SK-N-SH (cell line): ENCODE measurements around the gene TSPAN6. TPM values are rescaled to one million over a fixed set of nuclear protein-coding genes. Genes with fewer than 3 reads are reported as not detected.

Experiments
- CTCF ChIA-PET: fragments of 300-600, 350-600 bp; formaldehyde crosslinking; extraction: SDS; loops from one replicate; lab custom pipeline; 2021; lab: Yijun Ruan, JAX
- POLR2A ChIA-PET: fragments of 350-600 bp; sonication (Branson Sonifier 250); formaldehyde crosslinking; extraction: SDS; loops from one replicate; lab custom pipeline; 2020; ENCODE audit warnings: antibody characterized with exemption, inconsistent platforms; lab: Yijun Ruan, JAX
- DNase-seq: peaks from one replicate; pipeline ENCODE4 v3.0.0; 2012
- H2AFZ ChIP-seq: fragments of 200-600 bp; sonication (generic); 2 replicates; pipeline ENCODE4 v1.8.1; 2016; ENCODE audit warnings: antibody characterized with exemption, mild to moderate bottlenecking, low read depth
- H3F3A ChIP-seq: fragments of 200-600 bp; sonication (generic); replicated peaks from 2 replicates; pipeline ENCODE3; 2016; ENCODE audit warnings: antibody characterized with exemption, mild to moderate bottlenecking; ENCODE audit not compliant: insufficient read depth
- H3K27ac ChIP-seq, 2 experiments: fragments of 200-500 bp in 1 of 2; fragments of 200-600 bp in 1 of 2; sonication (Bioruptor generic) in 1 of 2; sonication (generic), shearing (Covaris generic) in 1 of 2; 2 replicates each; pipeline versions ENCODE4 v1.5.1 to v1.6.1; 2014 to 2016; ENCODE audit warnings: low read depth in 2 of 2, inconsistent platforms in 1 of 2, low read length in 1 of 2, mild to moderate bottlenecking in 1 of 2, mixed read lengths in 1 of 2
- H3K27me3 ChIP-seq: fragments of 200-600 bp; sonication (generic), shearing (Covaris generic); 2 replicates; pipeline ENCODE4 v1.6.1; 2016; ENCODE audit warnings: mixed run types; ENCODE audit not compliant: insufficient read depth
- H3K36me3 ChIP-seq, 2 experiments: fragments of 200-500 bp in 1 of 2; fragments of 200-600 bp in 1 of 2; sonication (Bioruptor generic) in 1 of 2; sonication (generic) in 1 of 2; replicated peaks in 1 of 2; 2 replicates each; pipeline versions ENCODE3 to v1.5.1; 2014 to 2016; ENCODE audit warnings: low read length in 1 of 2, mild to moderate bottlenecking in 1 of 2; ENCODE audit not compliant: insufficient read depth in 2 of 2, control insufficient read depth in 1 of 2
- H3K4me1 ChIP-seq, 2 experiments: fragments of 200-500 bp in 1 of 2; fragments of 200-600 bp in 1 of 2; sonication (Bioruptor generic) in 1 of 2; sonication (generic), shearing (Covaris generic) in 1 of 2; 2 replicates each; pipeline versions ENCODE4 v1.5.1 to v1.6.1; 2014 to 2016; ENCODE audit warnings: low read depth in 1 of 2, low read length in 1 of 2, mixed run types in 1 of 2; ENCODE audit not compliant: insufficient read depth in 2 of 2, control insufficient read depth in 1 of 2
- H3K4me2 ChIP-seq: fragments of 200-600 bp; sonication (generic), shearing (Covaris generic); 2 replicates; pipeline ENCODE4 v1.6.1; 2017; ENCODE audit warnings: mixed run types
- H3K4me3 ChIP-seq, 2 experiments: fragments of 200-500 bp in 1 of 2; fragments of 200-600 bp in 1 of 2; sonication (Bioruptor generic) in 1 of 2; sonication (generic), shearing (Covaris generic) in 1 of 2; 2 replicates each; pipeline versions ENCODE4 v1.5.1 to v1.8.1; 2014 to 2016; ENCODE audit warnings: low read depth in 2 of 2, inconsistent platforms in 1 of 2, low read length in 1 of 2, mild to moderate bottlenecking in 1 of 2, mixed read lengths in 1 of 2, moderate library complexity in 1 of 2
- H3K79me2 ChIP-seq: fragments of 200-600 bp; sonication (generic); 2 replicates; pipeline ENCODE4 v1.8.1; 2017; ENCODE audit warnings: mild to moderate bottlenecking; ENCODE audit not compliant: insufficient read depth
- H3K9ac ChIP-seq: fragments of 200-600 bp; sonication (generic); 2 replicates; pipeline ENCODE4 v1.6.1; 2017; ENCODE audit warnings: mixed run types
- H3K9me2 ChIP-seq: fragments of 200-600 bp; sonication (generic); 2 replicates; pipeline ENCODE4 v1.6.1; 2017; ENCODE audit warnings: mixed run types
- H3K9me3 ChIP-seq: fragments of 200-600 bp; sonication (generic); 2 replicates; pipeline ENCODE4 v1.6.1; 2017; ENCODE audit warnings: mixed run types, mild to moderate bottlenecking, moderate library complexity
- H4K20me1 ChIP-seq: fragments of 200-600 bp; sonication (generic); 2 replicates; pipeline ENCODE4 v1.6.1; 2017; ENCODE audit warnings: mild to moderate bottlenecking, mixed run types; ENCODE audit not compliant: insufficient read depth
- CHD2 ChIP-seq: fragments of 150-350 bp; IDR thresholded peaks from 2 replicates; pipeline ENCODE4 v1.6.1; 2018; ENCODE audit warnings: low read length; ENCODE audit not compliant: partially characterized antibody
- CTCF ChIP-seq: fragments of 200-600 bp; sonication (generic); IDR thresholded peaks from 2 replicates; pipeline ENCODE4 v1.6.1; 2017; ENCODE audit warnings: antibody characterized with exemption, mild to moderate bottlenecking, moderate library complexity
- EZH2phosphoT487 ChIP-seq: fragments of 200-600 bp; sonication (generic); IDR thresholded peaks from 2 replicates; pipeline ENCODE4 v1.6.1; 2017; ENCODE audit warnings: low read depth, mixed run types, mild to moderate bottlenecking, antibody characterized with exemption, moderate library complexity, borderline replicate concordance
- FOXJ3 ChIP-seq: sonication (generic); formaldehyde crosslinking; IDR thresholded peaks from 2 replicates; pipeline ENCODE4 v1.5.1; 2020; ENCODE audit warnings: mild to moderate bottlenecking, missing genetic modification reagents
- FOXM1 ChIP-seq: IDR thresholded peaks from 2 replicates; pipeline ENCODE4 v1.4.0; 2012; ENCODE audit warnings: low read depth, mild to moderate bottlenecking
- GABPA ChIP-seq: IDR thresholded peaks from 2 replicates; pipeline ENCODE4 v1.4.0; 2012; ENCODE audit warnings: low read depth, mild to moderate bottlenecking
- GATA2 ChIP-seq: sonication (generic); formaldehyde crosslinking; IDR thresholded peaks from 2 replicates; pipeline ENCODE4 v1.5.0; 2020; ENCODE audit warnings: mild to moderate bottlenecking, missing genetic modification reagents
- JUND ChIP-seq: IDR thresholded peaks from 2 replicates; pipeline ENCODE4 v1.4.0; 2012
- MAX ChIP-seq: IDR thresholded peaks from 2 replicates; pipeline ENCODE4 v1.4.0; 2012; ENCODE audit warnings: low read depth
- POLR2AphosphoS5 ChIP-seq: IDR thresholded peaks from 2 replicates; pipeline ENCODE4 v1.6.1; 2012; ENCODE audit warnings: low read depth, low read length
- REST ChIP-seq: IDR thresholded peaks from 2 replicates; pipeline ENCODE4 v1.6.1; 2012; ENCODE audit warnings: mild to moderate bottlenecking, low read depth, low read length, moderate library complexity
- RFX5 ChIP-seq: IDR thresholded peaks from 2 replicates; pipeline ENCODE4 v1.6.1; 2012; ENCODE audit warnings: mild to moderate bottlenecking, improper control_type of control experiment, low read length
- SIN3A ChIP-seq: IDR thresholded peaks from 2 replicates; pipeline ENCODE4 v1.6.1; 2012; ENCODE audit warnings: low read depth, mild to moderate bottlenecking, low read length, moderate library complexity, borderline replicate concordance
- TAF1 ChIP-seq: IDR thresholded peaks from 2 replicates; pipeline ENCODE4 v1.6.1; 2012; ENCODE audit warnings: low read depth, mild to moderate bottlenecking, low read length, moderate library complexity, borderline replicate concordance
- TEAD4 ChIP-seq: IDR thresholded peaks from 2 replicates; pipeline ENCODE4 v1.4.0; 2012; ENCODE audit warnings: mild to moderate bottlenecking, borderline replicate concordance; ENCODE audit not compliant: insufficient read depth
- WGBS: methylation state at CpG from one replicate; pipeline ENCODE4 v1.1.6; 2017; ENCODE audit warnings: low lambda C conversion rate; 5-methylcytosine and 5-hydroxymethylcytosine counted together
- polyA plus RNA-seq, 3 experiments: library from polyadenylated mRNA; depleted of rRNA; stranded (reverse); fragments of >200 nt; gene quantifications; 2 replicates each; pipeline ENCODE4 v1.2.3, GENCODE V29; 2012

The TSPAN6 gene
- polyA plus RNA-seq, 1 of the 3 experiments (the other 2 are of a cell fraction): 20.9 TPM

GRCh38 chrX:100680756-100681155 is 44.1 kb upstream of the TSPAN6 start:
- 26% methylated on average over 2 of the region's 2 CpGs for WGBS
- Histone ChIP-seq H3K9me3 (no peaks in the 10 kb centered on the region), H3K27ac (no peak overlapping the region), H3K4me2 (no peak overlapping the region), H3K4me3 (no peak overlapping the region), H3F3A (no peaks in the 10 kb centered on the region), H3K4me1 (no peaks in the 10 kb centered on the region), H3K27me3 (peaks cover 11% of the 10 kb centered on the region; the same call in 1 of the 2 replicates), H2AFZ (no peak overlapping the region), H3K79me2 (no peaks in the 10 kb centered on the region)
- ChIA-PET POLR2A (no interaction called here), CTCF (interaction anchor here (0.8 to 9.7 kb wide), 5 partner anchors 9 to 169 kb away, joined by 3 to 211 read pairs (median 3); no protein-coding TSS in a partner anchor)
- TF ChIP-seq TAF1 (no peak), EZH2phosphoT487 (no peak), GABPA (no peak), TEAD4 (no peak), REST (no peak), POLR2AphosphoS5 (no peak), MAX (no peak), CTCF (no peak), FOXJ3 (no peak), FOXM1 (no peak)
- TF ChIP-seq, all 33 proteins: peak for 0
- no peaks in the 10 kb centered on the region for H3K36me3 ChIP-seq
- no peak overlapping the region for H3K9ac ChIP-seq
- DNase-seq: no peak
- no peaks in the 10 kb centered on the region for H3K9me2 ChIP-seq
- H4K20me1 ChIP-seq: no peaks in the 10 kb centered on the region

- H4K20me1 ChIP-seq: no peaks in the 10 kb centered on the region
- WGBS: 51% methylated on average over 5 of the region's 5 CpGs
- H3K27me3 ChIP-seq: peaks cover 11% of the 10 kb centered on the region; the same call in 1 of the 2 replicates
- H3K9me3 ChIP-seq: no peaks in the 10 kb centered on the region
- no peaks in the 10 kb centered on the region for H3K9me2 ChIP-seq
- H3F3A ChIP-seq: no peaks in the 10 kb centered on the region
- H2AFZ ChIP-seq: no peak overlapping the region
- no peaks in the 10 kb centered on the region for H3K36me3 ChIP-seq
- H3K4me2 ChIP-seq: no peak overlapping the region
- CTCF ChIA-PET: interaction anchor here (1.0 to 6.4 kb wide), 3 partner anchors 8 to 91 kb away, joined by 3 to 63 read pairs (median 36); no protein-coding TSS in a partner anchor
- TF ChIP-seq CHD2: no peak
- no peak for TF ChIP-seq RFX5
- no peak for TF ChIP-seq SIN3A
- no peak for TF ChIP-seq MAX
- no peak for TF ChIP-seq GATA2 (CRISPR knock-in tag)
- no peak for TF ChIP-seq JUND
- TF ChIP-seq, all 33 proteins: peak for 0
- Histone ChIP-seq H3K9ac (no peak overlapping the region), H3K27ac (no peak overlapping the region), H3K4me3 (no peak overlapping the region), H3K79me2 (no peaks in the 10 kb centered on the region), H3K4me1 (no peaks in the 10 kb centered on the region)
- no peak for DNase-seq
- POLR2A ChIA-PET: no interaction called here
These were observed 41.1 kb upstream of the TSPAN6 start for GRCh38 chrX:100677611-100678181.
